K562 (cell line): ENCODE results near the gene NAP1L4. TPM values are rescaled to one million over a fixed set of nuclear protein-coding genes. Genes with fewer than 3 reads are reported as not detected.
A peak's percentile ranks its signal among the peaks of the same experiment; 100 is the strongest.

Source experiments
- BRCA1 ChIP-seq, 2 experiments: fragments of 450-650 bp in 1 of 2; sonication (generic) in 1 of 2; formaldehyde crosslinking in 1 of 2; IDR thresholded peaks; 2 replicates each; pipeline versions ENCODE4 v1.5.0 to v1.6.1; 2017 to 2020; ENCODE audit warnings: mild to moderate bottlenecking in 1 of 2, missing genetic modification reagents in 1 of 2
- NR3C1 ChIP-seq: sonication (generic); formaldehyde crosslinking; IDR thresholded peaks from 2 replicates; pipeline ENCODE4 v1.8.1; 2022; ENCODE audit warnings: missing genetic modification reagents
- PCBP1 ChIP-seq: fragments of 200-400 bp; formaldehyde crosslinking; IDR thresholded peaks from 2 replicates; pipeline ENCODE4 v1.6.1; 2018; ENCODE audit warnings: mild to moderate bottlenecking, low read depth, low read length; ENCODE audit not compliant: poor library complexity, severe bottlenecking
- POLR2AphosphoS5 ChIP-seq: IDR thresholded peaks from 2 replicates; pipeline ENCODE4 v1.6.1; 2011; ENCODE audit warnings: mild to moderate bottlenecking, low read depth, low read length, moderate library complexity; ENCODE audit not compliant: control insufficient read depth, insufficient read depth
- POLR2G ChIP-seq: fragments of 200-400 bp; formaldehyde crosslinking; IDR thresholded peaks from 2 replicates; pipeline ENCODE4 v1.6.1; 2017; ENCODE audit warnings: low read depth, mild to moderate bottlenecking, antibody characterized with exemption, low read length, moderate library complexity
- RAD21 ChIP-seq, 2 experiments: fragments of 250-450 bp in 1 of 2; fragments of 450-650 bp in 1 of 2; sonication (Bioruptor Pico) in 1 of 2; formaldehyde crosslinking in 1 of 2; IDR thresholded peaks in 1 of 2; conservative IDR thresholded peaks in 1 of 2; 2 replicates each; pipeline versions ENCODE4 v1.4.0 to v1.8.0; 2020 to 2022; ENCODE audit warnings: mild to moderate bottlenecking in 2 of 2, moderate library complexity in 1 of 2
- RUNX1 ChIP-seq: sonication (generic); IDR thresholded peaks from 2 replicates; pipeline ENCODE4 v1.6.1; 2016; ENCODE audit warnings: antibody characterized with exemption, low read depth
- SMARCB1 ChIP-seq: IDR thresholded peaks from 2 replicates; pipeline ENCODE4 v1.6.1; 2011; ENCODE audit warnings: improper control_type of control experiment, low read depth; ENCODE audit not compliant: insufficient read length
- TEAD2 ChIP-seq: fragments of 450-650 bp; IDR thresholded peaks from 2 replicates; pipeline ENCODE4 v1.6.1; 2016; ENCODE audit warnings: missing genetic modification characterization, control low read depth, missing compliant biosample characterization
- TRIM28 ChIP-seq: fragments of 450-650 bp; IDR thresholded peaks from 2 replicates; pipeline ENCODE4 v1.6.1; 2017
- ZNF347 ChIP-seq: fragments of 450-650 bp; formaldehyde crosslinking; IDR thresholded peaks from 2 replicates; pipeline ENCODE4 v1.4.0; 2020; ENCODE audit warnings: low read depth, mild to moderate bottlenecking, moderate library complexity
- ZNF431 ChIP-seq: sonication (generic); formaldehyde crosslinking; IDR thresholded peaks from 2 replicates; pipeline ENCODE4 v1.8.0; 2022; ENCODE audit warnings: mild to moderate bottlenecking, missing genetic modification reagents
- ZNF695 ChIP-seq: fragments of 450-650 bp; formaldehyde crosslinking; IDR thresholded peaks from 2 replicates; pipeline ENCODE4 v1.4.0; 2020; ENCODE audit warnings: mild to moderate bottlenecking, moderate library complexity
- ZSCAN29 ChIP-seq: fragments of 450-650 bp; IDR thresholded peaks from 2 replicates; pipeline ENCODE4 v1.6.1; 2017
- polyA plus RNA-seq, 8 experiments: library from polyadenylated mRNA; depleted of rRNA in 4 of 8; stranded (reverse) in 5 of 8; unstranded in 3 of 8; fragments of >200 nt; fragmentation: Nextera tagmentation in 2 of 8; fragmentation: Illumina TruSeq in 1 of 8; extraction: Ambion mirVana in 2 of 8; extraction: Trizol in 1 of 8; gene quantifications; 2 replicates each; pipeline versions ENCODE4 v1.2.1 to v1.2.3, GENCODE V29; 2011 to 2014; ENCODE audit warnings: inconsistent platforms in 1 of 8, missing spikeins in 1 of 8
- total RNA-seq, 7 experiments: library from RNA; depleted of rRNA in 6 of 7; stranded (reverse); fragments of >200 nt in 6 of 7; fragmentation: Illumina TruSeq in 2 of 7; extraction: Trizol in 2 of 7; gene quantifications; 2 replicates each; pipeline versions ENCODE4 v1.2.1 to v1.2.3, GENCODE V29; 2011 to 2021; ENCODE audit warnings: low replicate concordance in 1 of 7
- TF ChIP-seq, protein P1 (sequence below), 2 experiments: fragments of 450-650 bp; formaldehyde crosslinking in 1 of 2; IDR thresholded peaks; 2 replicates each; pipeline versions ENCODE4 v1.4.0 to v1.6.1; 2014 to 2020; ENCODE audit warnings: mild to moderate bottlenecking in 2 of 2, borderline replicate concordance in 1 of 2, low read depth in 1 of 2
- TF ChIP-seq, protein P2 (sequence below): fragments of 200-800 bp; sonication (Bioruptor generic); IDR thresholded peaks from 2 replicates; pipeline ENCODE4 v1.6.1; 2017; ENCODE audit warnings: missing genetic modification characterization, missing compliant biosample characterization
- TF ChIP-seq, protein P3 (sequence below): sonication (generic); formaldehyde crosslinking; IDR thresholded peaks from 2 replicates; pipeline ENCODE4 v1.8.0; 2022; ENCODE audit warnings: mild to moderate bottlenecking, missing genetic modification reagents

NAP1L4 gene
- total and polyA plus RNA-seq, 9 of the 15 experiments (the other 6 are each of a cell fraction or from before 2014, with no cell fraction given), result 34.1 to 237 (median 179) TPM

DNA sequence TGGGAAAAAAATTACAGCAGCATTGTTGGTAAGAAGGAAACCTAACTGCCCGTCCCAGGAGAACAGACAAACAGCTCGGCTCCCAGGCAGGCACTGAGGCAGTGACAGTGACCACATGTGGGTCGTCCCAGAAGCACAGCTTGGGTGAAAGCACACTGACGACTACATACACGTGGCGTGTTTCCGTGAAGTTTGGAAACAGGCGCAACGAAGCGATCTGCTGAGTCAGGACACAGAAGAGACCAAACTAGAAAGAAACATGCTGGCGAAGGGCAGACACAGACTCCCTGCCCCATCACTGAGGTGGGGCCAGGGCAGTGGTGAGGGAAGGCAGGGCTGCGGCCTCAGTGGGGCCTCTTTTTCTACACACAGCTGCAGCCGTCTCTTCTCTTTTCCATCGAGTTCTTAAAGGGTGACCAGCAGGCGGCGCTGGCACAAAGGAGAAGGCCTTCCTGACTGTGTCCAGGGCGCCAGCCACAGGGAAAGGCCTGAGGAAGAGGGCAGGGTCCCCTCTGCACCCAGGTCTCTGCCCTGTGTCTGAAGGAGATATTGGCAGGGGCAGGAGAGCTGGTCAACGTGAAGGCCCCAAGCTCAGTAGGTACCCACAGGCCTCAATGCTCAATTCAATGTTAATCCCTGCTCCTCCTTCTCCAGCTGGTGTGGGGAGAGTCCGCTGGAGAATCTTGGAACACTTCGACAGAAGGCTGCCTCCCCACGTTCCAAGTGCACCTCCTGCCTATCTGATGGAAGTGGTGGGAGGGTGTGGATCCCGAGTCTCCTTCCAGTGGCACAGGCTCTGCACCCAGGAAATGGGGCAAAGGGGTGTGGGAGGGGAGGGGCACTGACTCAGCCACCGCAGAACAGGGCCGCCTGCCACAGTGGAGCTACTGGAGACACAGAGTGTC lies 45.2 kb upstream of the NAP1L4 start (continued):
- TF ChIP-seq, protein P1, sequence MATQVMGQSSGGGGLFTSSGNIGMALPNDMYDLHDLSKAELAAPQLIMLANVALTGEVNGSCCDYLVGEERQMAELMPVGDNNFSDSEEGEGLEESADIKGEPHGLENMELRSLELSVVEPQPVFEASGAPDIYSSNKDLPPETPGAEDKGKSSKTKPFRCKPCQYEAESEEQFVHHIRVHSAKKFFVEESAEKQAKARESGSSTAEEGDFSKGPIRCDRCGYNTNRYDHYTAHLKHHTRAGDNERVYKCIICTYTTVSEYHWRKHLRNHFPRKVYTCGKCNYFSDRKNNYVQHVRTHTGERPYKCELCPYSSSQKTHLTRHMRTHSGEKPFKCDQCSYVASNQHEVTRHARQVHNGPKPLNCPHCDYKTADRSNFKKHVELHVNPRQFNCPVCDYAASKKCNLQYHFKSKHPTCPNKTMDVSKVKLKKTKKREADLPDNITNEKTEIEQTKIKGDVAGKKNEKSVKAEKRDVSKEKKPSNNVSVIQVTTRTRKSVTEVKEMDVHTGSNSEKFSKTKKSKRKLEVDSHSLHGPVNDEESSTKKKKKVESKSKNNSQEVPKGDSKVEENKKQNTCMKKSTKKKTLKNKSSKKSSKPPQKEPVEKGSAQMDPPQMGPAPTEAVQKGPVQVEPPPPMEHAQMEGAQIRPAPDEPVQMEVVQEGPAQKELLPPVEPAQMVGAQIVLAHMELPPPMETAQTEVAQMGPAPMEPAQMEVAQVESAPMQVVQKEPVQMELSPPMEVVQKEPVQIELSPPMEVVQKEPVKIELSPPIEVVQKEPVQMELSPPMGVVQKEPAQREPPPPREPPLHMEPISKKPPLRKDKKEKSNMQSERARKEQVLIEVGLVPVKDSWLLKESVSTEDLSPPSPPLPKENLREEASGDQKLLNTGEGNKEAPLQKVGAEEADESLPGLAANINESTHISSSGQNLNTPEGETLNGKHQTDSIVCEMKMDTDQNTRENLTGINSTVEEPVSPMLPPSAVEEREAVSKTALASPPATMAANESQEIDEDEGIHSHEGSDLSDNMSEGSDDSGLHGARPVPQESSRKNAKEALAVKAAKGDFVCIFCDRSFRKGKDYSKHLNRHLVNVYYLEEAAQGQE (IDR thresholded peaks at IDR 0.05; ENCODE audit: borderline replicate concordance), result peak; percentile 71; the same call in 1 of the 2 replicates
- TF ChIP-seq, protein P1 (CRISPR knock-in tag; IDR thresholded peaks at IDR 0.05; ENCODE audit: low read depth), result no peak
- TF ChIP-seq SMARCB1, result no peak
- no peak for TF ChIP-seq ZNF695
- no peak for TF ChIP-seq ZNF347 (CRISPR knock-in tag)
- no peak for TF ChIP-seq TRIM28
- TF ChIP-seq RUNX1, result no peak
- peak; percentile 40; the same call in 1 of the 2 replicates for TF ChIP-seq POLR2G
- no peak for TF ChIP-seq ZSCAN29
- no peak for TF ChIP-seq TEAD2 (tag)
- TF ChIP-seq PCBP1, result no peak
- TF ChIP-seq, protein P2, sequence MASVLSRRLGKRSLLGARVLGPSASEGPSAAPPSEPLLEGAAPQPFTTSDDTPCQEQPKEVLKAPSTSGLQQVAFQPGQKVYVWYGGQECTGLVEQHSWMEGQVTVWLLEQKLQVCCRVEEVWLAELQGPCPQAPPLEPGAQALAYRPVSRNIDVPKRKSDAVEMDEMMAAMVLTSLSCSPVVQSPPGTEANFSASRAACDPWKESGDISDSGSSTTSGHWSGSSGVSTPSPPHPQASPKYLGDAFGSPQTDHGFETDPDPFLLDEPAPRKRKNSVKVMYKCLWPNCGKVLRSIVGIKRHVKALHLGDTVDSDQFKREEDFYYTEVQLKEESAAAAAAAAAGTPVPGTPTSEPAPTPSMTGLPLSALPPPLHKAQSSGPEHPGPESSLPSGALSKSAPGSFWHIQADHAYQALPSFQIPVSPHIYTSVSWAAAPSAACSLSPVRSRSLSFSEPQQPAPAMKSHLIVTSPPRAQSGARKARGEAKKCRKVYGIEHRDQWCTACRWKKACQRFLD (CRISPR knock-in tag), result no peak
- TF ChIP-seq BRCA1 (IDR thresholded peaks at IDR 0.05), result no peak
- TF ChIP-seq BRCA1 (CRISPR knock-in tag; IDR thresholded peaks at IDR 0.05), result no peak
- no peak for TF ChIP-seq POLR2AphosphoS5
- TF ChIP-seq NR3C1 (CRISPR knock-in tag), result no peak
- TF ChIP-seq ZNF431 (CRISPR knock-in tag), result no peak
- peak; percentile 74 to 80 for TF ChIP-seq RAD21 (CRISPR knock-in tag; conservative IDR thresholded peaks at IDR 0.05 in 1 of 2, IDR thresholded peaks at IDR 0.05 in 1 of 2)
- TF ChIP-seq, protein P3, sequence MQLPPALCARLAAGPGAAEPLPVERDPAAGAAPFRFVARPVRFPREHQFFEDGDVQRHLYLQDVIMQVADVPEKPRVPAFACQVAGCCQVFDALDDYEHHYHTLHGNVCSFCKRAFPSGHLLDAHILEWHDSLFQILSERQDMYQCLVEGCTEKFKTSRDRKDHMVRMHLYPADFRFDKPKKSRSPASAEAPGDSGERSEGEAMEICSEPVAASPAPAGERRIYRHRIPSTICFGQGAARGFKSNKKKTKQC (CRISPR knock-in tag), result 0 out of 2 replicates have a peak, but pooled peaks have one; percentile 20
